HG03571 (cell line): ENCODE measurements around the gene ARHGEF7.
"Not testable (repeated sequence)": the region's sequence is repeated elsewhere in the genome, so short reads cannot be mapped to it uniquely, and the experiment has no call there.

Experiments used
- ATAC-seq: cut with Tn5 transposase; IDR thresholded peaks from one replicate; pipeline ENCODE4 v1.9.1; 2021; ENCODE audit not compliant: unreplicated experiment

The ARHGEF7 gene

DNA sequence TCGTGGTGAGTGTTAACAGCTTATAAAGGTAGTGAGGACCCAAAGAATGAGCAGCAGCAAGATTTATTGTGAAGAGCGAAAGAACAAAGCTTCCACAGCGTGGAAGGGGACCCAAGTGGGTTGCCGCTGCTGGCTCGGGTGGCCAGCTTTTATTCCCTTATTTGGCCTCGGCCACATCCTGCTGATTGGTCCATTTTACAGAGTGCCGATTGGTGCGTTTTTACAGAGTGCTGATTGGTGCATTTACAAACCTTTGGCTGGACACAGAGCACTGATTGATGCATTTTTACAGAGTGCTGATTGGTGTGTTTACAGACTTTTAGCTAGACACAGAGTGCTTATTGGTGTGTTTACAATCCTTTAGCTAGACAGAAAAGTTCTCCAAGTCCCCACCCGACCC is 74.4 kb downstream of the ARHGEF7 start:
- not testable (repeated sequence) for ATAC-seq

DNA sequence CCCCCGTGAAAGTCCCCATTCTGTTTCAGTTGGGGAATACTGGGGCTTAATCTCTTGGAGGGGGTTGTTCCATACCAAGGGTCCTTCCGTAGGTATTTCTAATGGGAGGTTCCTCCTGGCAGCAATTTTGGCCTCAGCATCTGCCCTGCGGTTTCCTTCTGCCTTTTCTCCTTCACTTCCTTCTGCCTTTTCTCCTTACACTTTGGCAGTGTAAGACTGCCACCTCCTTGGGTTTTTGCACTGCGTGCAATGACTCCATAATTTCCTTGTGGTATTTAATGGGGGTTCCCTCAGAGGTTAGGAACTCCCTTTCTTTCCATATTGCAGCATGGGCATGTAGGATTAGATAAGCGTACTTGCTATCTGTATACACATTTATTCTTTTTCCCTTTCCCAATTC is 78.1 kb downstream of the ARHGEF7 start:
- not testable (repeated sequence) for ATAC-seq

DNA sequence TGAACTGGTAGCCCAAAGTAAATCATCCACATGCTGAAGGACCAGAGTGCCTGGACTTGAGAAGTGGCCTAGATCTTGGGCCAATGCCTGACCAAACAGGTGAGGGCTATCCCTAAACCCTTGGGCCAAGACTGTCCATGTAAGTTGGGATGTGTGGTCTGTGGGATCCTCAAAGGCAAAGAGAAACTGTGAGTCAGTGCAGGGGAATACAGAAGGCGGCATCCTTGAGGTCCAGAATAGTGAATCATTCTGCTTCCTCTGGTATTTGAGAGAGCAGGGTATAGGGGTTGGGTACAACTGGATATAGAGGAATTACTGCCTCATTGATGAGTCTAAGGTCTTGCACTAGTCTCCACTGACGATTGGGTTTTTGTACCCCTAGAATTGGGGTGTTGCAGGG is 79.5 kb downstream of the ARHGEF7 start:
- not testable (repeated sequence) for ATAC-seq

DNA sequence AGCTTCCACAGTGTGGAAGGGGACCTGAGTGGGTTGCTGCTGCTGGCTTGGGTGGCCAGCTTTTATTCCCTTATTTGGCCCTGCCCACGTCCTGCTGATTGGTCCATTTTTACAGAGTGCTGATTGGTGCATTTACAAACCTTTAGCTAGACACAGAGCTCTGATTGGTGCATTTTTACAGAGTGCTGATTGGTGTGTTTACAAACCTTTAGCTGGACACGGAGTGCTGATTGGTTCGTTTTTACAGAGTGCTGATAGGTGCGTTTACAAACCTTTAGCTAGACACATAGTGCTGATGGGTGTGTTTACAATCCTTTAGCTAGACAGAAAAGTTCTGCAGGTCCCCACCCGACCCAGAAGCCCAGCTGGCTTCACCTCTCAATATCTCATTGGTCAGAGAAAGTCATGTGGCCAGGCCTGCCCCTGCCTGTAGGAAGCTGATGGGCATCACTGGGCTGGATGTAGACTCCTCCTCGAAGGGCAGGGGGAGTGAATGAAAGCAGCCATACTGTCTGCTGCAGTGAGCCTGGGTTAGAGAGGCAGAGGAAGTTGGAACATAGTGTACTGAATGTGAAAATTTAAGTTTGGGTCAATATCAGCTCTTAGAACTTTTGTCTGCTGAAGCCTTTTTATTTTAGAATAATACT is 83.7 kb downstream of the ARHGEF7 start:
- ATAC-seq: not testable (repeated sequence)

DNA sequence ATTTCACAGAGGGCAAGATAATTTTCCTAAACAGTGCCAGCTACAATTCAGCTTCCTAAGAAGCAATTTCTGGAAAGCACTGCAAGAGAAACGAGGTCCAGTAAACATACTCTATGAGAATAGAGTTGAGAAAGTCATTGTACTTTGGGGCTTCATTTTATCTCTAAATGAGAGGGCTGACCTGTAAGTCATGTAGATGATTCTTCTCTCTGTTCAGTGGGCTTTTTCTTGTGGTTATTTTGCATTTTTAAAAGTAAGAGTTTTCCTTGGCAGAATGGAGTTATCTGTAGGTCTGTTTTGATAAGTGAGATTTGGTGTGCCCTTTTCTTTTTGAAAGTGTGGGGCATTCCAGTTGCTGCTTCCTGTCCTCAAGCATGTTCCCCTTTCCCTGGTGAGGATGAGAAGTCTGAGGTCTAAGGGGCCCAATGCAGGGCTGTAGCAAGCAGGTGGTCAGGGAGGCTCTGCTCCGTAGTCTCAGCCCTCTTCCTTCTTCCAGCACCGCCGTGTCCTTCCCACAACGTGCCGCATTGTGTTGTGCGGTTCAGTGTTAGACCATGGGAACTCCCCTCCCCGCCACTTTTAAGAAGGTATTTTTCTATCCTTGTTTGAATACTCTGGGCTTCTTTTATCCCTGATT is 86.3 kb downstream of the ARHGEF7 start:
- no peak for ATAC-seq

DNA sequence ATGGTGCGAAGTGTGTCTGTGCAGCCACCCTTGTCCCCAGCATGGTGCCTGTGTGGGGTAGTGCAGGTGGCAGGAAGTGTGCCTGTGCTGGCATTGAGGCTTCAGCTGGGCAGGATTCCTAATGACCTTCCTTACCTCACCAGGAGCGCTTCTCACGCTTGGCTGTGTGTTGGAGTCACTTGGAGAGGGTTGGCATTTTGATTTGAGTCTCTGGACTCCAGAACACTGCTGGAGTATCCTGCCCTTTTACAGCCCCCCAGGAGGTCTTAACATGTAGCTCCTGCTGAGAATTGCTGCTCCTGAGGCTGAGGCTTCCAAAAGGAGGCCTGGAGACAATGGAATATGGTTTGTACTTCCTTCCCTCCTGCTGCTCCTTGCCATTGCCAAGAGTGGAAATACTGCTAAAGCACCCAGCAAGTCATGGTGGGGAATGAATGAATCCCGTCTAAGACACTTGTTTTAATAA is 87.1 kb downstream of the ARHGEF7 start:
- no peak for ATAC-seq

DNA sequence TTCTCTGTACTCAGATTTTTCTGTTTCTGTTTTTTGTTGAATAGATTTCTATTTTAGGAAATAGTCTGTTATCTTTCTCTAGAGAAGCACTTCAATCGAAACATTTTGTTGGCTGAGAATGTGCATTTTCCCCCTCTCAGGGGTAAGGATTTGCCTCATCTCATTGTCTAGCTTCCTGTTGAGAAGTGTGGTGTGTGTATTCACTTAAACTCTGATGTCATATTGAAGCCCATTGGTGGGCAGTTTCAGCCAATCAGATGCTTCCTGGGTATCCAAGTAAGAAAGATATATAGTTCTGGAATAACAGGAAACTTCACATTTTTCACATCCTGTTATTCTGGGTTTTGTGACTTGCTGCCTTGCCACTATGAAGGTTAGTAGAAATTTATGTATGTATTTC is 87.6 kb downstream of the ARHGEF7 start:
- peak; percentile 58 for ATAC-seq

DNA sequence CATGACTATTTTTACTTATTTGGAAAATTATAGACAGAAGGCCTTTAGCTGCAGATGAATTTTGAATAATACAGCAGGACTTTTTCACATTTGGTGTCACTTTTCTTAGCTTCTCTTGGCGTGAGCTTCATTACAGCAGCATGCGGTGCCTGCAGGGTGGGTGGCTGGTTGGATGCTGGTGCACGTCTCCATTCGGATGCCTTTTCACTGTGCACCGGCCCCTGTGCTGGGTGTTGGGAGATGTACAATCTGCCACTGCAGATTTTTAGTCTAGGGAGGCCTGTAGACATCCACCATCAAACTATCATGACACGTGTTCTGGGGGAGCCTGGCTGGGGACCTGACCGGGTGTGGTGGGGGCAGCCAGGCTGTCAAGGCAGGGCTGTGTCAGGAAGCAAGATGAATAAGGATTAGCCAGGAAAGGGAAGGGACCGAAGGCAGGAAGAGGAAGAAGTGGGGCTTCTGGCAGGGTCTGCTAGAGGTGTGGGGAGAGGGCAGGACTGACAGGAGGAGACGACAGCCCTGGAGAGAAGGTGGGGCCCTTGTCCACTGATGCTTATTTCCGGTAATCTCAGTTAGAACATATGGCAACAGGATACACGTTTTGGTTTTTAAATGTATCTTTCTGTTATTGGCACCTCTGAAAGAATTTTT is 88.8 kb downstream of the ARHGEF7 start:
- ATAC-seq: peak; percentile 49

DNA sequence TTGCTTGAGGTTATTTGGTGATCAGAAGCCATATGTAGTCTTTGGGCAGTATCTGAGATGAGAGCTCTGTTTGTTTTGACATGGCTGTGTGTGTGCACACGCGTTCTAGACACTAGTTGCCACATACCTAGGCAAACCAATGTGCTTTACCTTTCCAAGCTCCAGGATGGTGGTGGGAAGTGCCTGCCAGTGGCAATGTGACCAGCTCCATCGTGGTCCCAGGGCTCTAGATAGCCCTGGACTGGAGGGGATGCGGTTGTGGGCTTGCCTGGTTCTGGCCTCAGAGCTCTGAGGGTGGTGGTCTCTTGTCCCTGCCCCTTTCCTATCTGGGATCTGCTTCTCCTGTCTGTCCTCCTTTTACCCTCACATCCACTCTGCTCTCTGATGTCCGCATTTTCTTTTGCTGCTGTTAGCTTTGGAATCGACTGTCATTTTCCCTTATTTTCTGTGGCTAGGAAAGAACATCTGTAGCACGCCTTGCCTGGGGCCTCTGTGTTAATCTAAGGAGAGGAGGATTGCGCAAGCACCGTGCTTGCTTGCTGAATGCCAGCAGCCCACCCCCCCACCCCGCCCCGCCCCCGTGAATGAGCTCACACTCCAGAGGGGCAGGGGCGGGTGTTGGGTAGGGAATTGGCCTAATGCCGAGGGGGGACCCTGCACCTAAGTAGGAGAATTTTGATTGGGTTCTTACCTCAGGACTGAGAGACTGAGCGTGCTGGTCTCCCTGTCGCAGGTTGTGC is 89.5 kb downstream of the ARHGEF7 start:
- no peak for ATAC-seq

DNA sequence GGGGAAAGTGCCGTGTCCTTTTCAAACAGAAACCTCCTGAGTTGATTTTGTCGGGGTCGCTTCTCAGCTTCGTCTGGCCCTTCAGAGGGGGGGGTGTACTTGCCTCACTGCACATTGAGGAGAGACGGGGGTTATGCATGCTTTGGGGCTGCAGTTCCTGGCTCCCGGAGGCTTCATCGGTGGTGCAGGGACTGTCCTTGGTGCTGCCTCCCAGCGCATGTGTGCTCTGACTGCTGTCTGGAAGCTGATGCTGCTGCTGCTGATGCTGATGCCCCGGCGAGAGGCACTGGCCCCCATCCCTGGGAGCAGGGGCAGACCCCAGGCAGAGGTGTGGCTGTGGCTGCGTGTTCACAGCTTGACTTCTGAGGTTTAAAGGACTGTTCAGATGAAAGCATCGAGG is 91.0 kb downstream of the ARHGEF7 start:
- ATAC-seq: no peak

DNA sequence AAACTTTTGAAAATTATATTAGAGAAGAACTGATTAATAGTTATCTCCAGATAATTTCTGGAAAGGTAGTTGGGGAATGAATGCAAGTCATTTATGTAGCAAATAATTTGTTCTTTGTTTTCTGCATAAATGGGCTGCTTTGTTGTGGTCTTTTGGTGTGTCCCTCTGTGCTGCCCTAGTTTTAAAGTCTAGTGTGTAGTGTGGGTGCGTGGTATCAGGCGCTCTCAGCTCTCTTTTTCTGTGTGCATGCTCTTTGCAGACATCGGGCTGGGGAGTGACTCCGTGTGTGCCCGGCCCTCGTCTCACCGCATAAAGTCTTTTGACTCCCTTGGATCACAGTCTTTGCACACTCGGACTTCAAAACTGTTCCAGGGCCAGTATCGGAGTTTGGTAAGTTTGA is 94.5 kb downstream of the ARHGEF7 start:
- no peak for ATAC-seq

DNA sequence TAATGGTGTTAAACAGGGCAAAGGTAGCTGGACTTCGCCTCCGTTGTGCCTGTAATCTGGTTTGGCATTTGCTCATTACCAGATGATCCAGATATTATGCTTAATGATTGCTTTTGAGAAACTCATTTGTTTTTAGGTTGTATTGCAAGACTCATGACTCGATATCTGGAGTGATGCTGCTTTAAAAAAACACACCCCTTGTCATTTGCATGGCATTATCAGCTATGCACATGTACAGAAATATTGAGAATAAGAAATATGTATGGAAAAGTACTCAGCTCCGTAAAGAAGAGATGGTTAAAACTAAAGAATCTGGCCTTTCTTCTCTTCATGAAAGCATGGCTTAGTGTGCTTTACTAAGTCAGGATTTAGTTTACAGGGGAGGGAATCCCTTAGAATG is 95.0 kb downstream of the ARHGEF7 start:
- no peak for ATAC-seq

DNA sequence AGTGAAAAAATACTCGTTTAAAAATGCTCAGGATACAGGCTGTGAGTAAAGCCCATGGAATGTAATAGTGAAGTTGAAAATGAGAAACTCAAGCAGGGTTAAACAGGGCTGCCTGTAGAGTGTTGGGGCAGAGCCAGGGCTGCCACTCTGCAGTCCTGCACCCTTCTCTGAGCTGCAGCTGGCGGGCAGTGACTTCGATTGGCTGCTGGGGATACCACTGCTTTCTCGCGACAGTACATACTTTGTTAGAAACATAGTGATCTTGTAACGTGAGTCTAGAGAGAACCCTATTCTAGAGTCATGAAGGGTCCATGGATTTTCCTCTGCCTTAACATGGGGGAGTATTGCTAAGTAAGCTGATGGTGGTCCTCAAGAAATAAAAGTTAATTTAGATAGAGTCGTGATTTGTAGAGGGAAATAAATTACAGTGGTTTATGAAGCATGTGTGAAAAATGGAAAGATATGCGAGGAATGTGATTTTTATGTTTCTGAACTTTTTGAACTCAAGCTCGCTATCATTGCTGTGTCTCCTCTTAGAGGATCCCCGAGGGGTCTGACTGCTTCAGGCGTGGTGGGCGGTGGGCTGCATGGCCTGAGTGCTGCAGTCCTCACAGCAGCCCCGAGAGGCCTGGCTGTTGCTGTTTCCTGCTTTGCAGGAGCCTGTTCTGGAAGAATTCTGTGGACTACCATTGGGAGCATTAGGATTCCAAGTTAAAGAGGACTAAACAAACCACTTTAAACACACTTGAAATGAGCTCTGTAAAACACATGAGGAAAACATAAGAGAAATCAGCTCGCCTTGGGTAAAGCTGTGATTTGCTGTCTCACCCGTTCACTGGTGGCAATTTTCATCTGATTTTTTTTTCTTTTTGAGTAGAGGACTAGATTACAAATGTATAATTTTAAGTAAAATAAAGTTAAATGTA is 95.7 kb downstream of the ARHGEF7 start:
- no peak for ATAC-seq

DNA sequence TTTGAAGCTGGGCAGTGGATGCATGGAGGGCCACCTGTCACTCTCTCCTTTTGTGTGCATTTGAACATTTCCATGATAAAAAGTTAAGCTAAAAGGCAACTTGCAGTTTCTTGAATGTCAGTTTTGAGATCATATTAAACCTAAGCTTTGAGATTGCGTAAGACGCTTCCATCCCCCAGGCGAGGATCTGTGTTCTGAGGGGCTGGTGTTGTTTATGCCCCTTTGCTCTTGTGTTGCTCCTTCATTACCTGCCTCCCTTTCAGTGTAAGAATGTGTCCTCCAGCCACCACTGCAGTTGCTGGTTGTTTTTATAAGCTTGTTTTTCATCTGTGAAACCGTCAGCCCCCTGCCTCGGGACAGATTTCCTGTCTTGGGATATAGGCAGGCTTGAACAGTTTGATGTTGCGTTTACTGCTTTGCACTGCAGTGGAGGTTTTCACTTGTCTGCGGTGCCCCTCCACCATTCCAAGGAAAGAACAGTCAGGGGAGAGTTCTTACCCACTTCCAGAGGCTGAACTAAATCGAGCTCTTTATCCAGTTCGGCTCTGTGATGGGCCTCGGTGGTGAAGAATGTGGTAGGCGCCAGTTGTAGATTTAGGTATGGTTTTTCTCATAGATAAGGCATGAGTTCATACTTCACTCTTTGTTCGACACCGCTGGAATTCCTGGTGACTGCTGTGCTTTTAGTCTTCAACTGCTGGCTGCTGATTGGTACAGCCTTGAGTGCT is 96.8 kb downstream of the ARHGEF7 start:
- no peak for ATAC-seq

DNA sequence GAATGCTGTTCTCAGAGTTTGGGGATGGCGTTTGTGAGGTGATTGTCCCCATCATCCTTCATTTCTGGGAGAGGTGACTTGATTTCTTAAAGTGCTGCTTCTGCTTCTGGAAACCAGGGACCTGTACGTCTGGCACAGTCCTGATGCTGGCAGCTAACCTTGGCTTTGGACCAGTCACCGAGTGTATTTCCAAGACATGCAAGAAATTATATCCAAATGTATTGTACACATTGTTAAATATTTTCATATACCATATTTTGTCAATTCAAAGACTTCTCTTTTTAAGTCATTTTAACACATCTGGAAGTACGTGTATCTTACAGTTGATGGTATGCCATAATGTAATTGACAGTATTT is 97.4 kb downstream of the ARHGEF7 start:
- ATAC-seq: no peak

DNA sequence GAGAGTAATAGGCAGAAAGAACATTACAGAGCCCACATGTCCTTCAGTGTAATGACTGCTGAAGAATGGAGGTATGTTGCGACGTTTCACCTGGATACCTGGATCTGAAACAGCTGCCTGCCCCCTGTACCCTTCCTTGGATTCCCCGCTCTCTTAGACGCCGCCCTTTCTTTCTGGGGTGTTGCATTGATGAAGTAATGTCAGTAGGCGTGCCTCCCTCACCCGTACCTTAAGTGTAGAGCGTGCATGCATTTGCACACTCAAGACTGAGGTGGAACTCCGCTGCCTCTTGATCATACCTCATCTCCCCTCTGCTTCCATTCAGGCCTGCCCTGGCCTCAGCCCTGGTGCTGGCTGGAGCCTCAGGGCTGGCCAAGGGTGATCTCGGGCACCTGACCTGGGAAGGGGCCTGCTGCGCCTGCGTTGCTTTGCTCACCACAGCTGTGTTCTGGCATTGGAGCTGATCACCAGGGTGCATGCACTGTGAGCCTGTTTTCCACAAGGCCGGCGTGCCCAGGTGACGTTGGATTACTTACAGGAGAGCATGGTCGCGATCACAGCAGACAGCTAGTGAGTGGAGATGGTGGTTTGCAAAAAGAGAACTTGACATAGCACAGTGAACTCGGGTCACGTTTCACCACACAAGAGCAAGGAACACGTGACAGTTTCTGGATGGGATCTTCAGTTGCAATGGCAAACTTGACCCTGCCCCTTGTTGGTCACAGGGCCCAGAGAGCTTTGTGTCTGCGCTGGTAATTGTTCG is 99.0 kb downstream of the ARHGEF7 start:
- ATAC-seq: no peak

DNA sequence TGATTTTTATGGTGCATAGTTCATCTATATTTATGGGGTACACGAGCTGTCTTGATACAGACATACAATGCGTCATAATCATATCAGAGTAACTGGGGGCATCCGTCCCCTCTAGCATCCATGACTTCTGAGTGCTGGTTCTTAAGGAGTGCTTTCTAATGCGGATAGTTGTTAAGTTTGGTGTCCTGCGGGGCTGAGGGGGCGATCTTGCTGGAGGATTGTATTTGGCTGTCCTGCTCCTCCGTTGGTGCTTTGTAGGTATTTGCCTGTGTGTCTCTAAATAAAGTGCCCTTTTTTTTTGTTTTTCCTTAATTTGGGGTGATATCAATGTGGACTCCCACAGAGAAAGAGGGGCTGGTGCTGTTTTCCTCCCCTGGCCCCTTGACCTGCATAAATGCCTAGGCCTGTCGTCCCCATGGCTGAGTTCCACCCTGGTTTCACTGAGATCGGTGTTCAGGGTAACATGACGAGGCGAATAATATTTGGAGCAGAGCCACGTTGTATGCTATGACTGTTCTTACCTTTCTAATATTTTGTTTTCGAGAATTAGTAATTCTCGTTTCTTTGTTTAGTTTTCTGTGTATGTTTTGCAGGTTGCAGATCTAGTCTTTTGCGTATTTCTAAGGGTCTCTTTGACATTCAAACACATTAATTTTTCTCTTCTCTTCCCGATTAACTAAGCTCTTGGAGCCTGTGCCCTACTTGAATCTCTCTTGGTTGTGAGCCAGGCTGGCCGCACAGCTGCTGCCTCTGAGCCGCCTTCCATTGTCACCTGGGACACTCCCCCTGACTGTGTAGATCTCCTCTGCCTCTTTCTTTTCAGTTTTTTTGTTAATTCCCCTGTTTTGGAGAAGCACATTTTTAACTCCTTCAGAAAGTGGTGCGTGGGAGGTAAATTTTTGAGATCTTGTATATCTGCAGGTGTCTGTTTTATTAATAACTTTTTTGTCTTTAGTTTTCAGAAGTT is 100.3 kb downstream of the ARHGEF7 start:
- ATAC-seq: no peak
